Left ventricle myocardium inferior (tissue), 1 donor: ENCODE data around the gene PRRX2. TPM values are rescaled to one million over a fixed set of nuclear protein-coding genes. Genes with fewer than 3 reads are reported as not detected.

Experiments used
- DNase-seq: peaks from one replicate; pipeline ENCODE4 v3.0.0-alpha.2; 2020
- H3K27ac ChIP-seq: fragments of 200-600 bp; replicated peaks from 2 replicates; pipeline ENCODE4 v1.8.0; 2021
- H3K27me3 ChIP-seq: fragments of 200-600 bp; 2 replicates; pipeline ENCODE4 v1.8.0; 2021; ENCODE audit warnings: low read depth
- H3K36me3 ChIP-seq: fragments of 200-600 bp; 2 replicates; pipeline ENCODE4 v1.8.0; 2021
- H3K4me1 ChIP-seq: fragments of 200-600 bp; 2 replicates; pipeline ENCODE4 v1.8.0; 2021
- H3K4me3 ChIP-seq: fragments of 200-600 bp; 2 replicates; pipeline ENCODE4 v1.8.0; 2021; ENCODE audit warnings: mild to moderate bottlenecking, moderate library complexity
- H3K9me3 ChIP-seq: fragments of 200-600 bp; replicated peaks from 2 replicates; pipeline ENCODE4 v1.8.0; 2021
- CTCF ChIP-seq: fragments of 200-600 bp; IDR thresholded peaks from 2 replicates; pipeline ENCODE4 v1.8.0; 2021; ENCODE audit warnings: antibody characterized with exemption, mild to moderate bottlenecking, borderline replicate concordance
- intact Hi-C: fragments of 100-400 bp; cut with micrococcal nuclease; formaldehyde crosslinking; loops from one replicate; pipeline ENCODE4 v1.11.0; 2022
- total RNA-seq: library from RNA; stranded (reverse); fragmentation: NEBNext Ultra II Directional; extraction: Animal tissue kit (Norgen Biotek cat#: 25700); gene quantifications from one replicate; pipeline ENCODE4 v1.2.1, GENCODE V29; 2021
- donor health status: DM: no; HTN: yes; CAD: no; lungs with severe emphysema.

PRRX2 gene
- total RNA-seq, 1 donor from 2014 or later = 0.85 TPM

- H3K27me3 ChIP-seq = peaks cover 59% of the 10 kb centered on the region
- TF ChIP-seq CTCF = no peak
- intact Hi-C loops = no loop called here
- no peaks in the 10 kb centered on the region for H3K36me3 ChIP-seq
- H3K9me3 ChIP-seq = no peaks in the 10 kb centered on the region
- H3K4me1 ChIP-seq = peaks cover 9% of the 10 kb centered on the region
- H3K27ac ChIP-seq = no peak overlapping the region
- H3K4me3 ChIP-seq = no peak overlapping the region
- no peak for DNase-seq
Observed at GRCh38 chr9:129702589-129703520, 37.4 kb downstream of the PRRX2 start.

- Histone ChIP-seq H3K27ac (no peak overlapping the region), H3K4me1 (peaks cover 5% of the 10 kb centered on the region), H3K27me3 (peaks cover 50% of the 10 kb centered on the region), H3K9me3 (no peaks in the 10 kb centered on the region), H3K36me3 (no peaks in the 10 kb centered on the region), H3K4me3 (no peak overlapping the region)
- no peak for TF ChIP-seq CTCF
- intact Hi-C loops = no loop called here
- DNase-seq = no peak
Observed at GRCh38 chr9:129703667-129704355, 38.4 kb downstream of the PRRX2 start.

GRCh38 chr9:129704807-129705206, 39.4 kb downstream of the PRRX2 start:
- no peaks in the 10 kb centered on the region for H3K9me3 ChIP-seq
- no peak for DNase-seq
- peaks cover 5% of the 10 kb centered on the region for H3K4me1 ChIP-seq
- H3K36me3 ChIP-seq = no peaks in the 10 kb centered on the region
- no peak overlapping the region for H3K27ac ChIP-seq
- H3K4me3 ChIP-seq = no peak overlapping the region
- peaks cover 40% of the 10 kb centered on the region for H3K27me3 ChIP-seq
- no peak for TF ChIP-seq CTCF
- intact Hi-C loops = no loop called here

GRCh38 chr9:129708793-129709192, 43.3 kb downstream of the PRRX2 start:
- DNase-seq = no peak
- no peak overlapping the region for H3K27ac ChIP-seq
- peaks cover 7% of the 10 kb centered on the region for H3K27me3 ChIP-seq
- H3K9me3 ChIP-seq = no peaks in the 10 kb centered on the region
- peaks cover 10% of the 10 kb centered on the region for H3K4me1 ChIP-seq
- intact Hi-C loops = no loop called here
- no peak overlapping the region for H3K4me3 ChIP-seq
- H3K36me3 ChIP-seq = no peaks in the 10 kb centered on the region
- TF ChIP-seq CTCF = no peak

- H3K27me3 ChIP-seq = peaks cover under 1% of the 10 kb centered on the region
- H3K4me1 ChIP-seq = peaks cover 10% of the 10 kb centered on the region
- intact Hi-C loops = no loop called here
- H3K4me3 ChIP-seq = no peak overlapping the region
- H3K9me3 ChIP-seq = no peaks in the 10 kb centered on the region
- H3K36me3 ChIP-seq = no peaks in the 10 kb centered on the region
- no peak for DNase-seq
- TF ChIP-seq CTCF = no peak
- H3K27ac ChIP-seq = no peak overlapping the region
Observed at GRCh38 chr9:129709438-129710168, 44.2 kb downstream of the PRRX2 start.
